HepG2 (cell line): ENCODE results near the gene SEC14L1. TPM values are rescaled to one million over a fixed set of nuclear protein-coding genes. Genes with fewer than 3 reads are reported as not detected.

Experiments
- ARNT ChIP-seq: fragments of 450-650 bp; IDR thresholded peaks from 2 replicates; pipeline ENCODE4 v1.6.1; 2017
- ARNTL ChIP-seq: sonication (generic); formaldehyde crosslinking; IDR thresholded peaks from 2 replicates; pipeline ENCODE4 v1.4.0; 2020; ENCODE audit warnings: mild to moderate bottlenecking, missing genetic modification reagents
- ATF5 ChIP-seq: sonication (generic); formaldehyde crosslinking; IDR thresholded peaks from 2 replicates; pipeline ENCODE4 v1.4.0; 2020; ENCODE audit warnings: mild to moderate bottlenecking, low read depth, missing genetic modification reagents
- CERS6 ChIP-seq: sonication (generic); formaldehyde crosslinking; IDR thresholded peaks from 2 replicates; pipeline ENCODE4 v1.5.0; 2020; ENCODE audit warnings: missing genetic modification reagents
- ELF1 ChIP-seq: sonication (generic); formaldehyde crosslinking; IDR thresholded peaks from 2 replicates; pipeline ENCODE4 v1.4.0; 2020; ENCODE audit warnings: missing genetic modification reagents
- KDM5B ChIP-seq: sonication (generic); formaldehyde crosslinking; IDR thresholded peaks from 2 replicates; pipeline ENCODE4 v1.4.0; 2020; ENCODE audit warnings: missing genetic modification reagents, mild to moderate bottlenecking, borderline replicate concordance
- KLF16 ChIP-seq, 2 experiments: sonication (generic) in 1 of 2; formaldehyde crosslinking in 1 of 2; IDR thresholded peaks; 2 replicates each; pipeline versions ENCODE4 v1.6.1 to v1.8.0; 2016 to 2023; ENCODE audit warnings: missing genetic modification reagents in 2 of 2, missing compliant biosample characterization in 1 of 2
- KMT2B ChIP-seq: IDR thresholded peaks from 2 replicates; pipeline ENCODE4 v1.6.1; 2016; ENCODE audit warnings: missing genetic modification reagents, missing compliant biosample characterization
- MNT ChIP-seq: fragments of 450-650 bp; IDR thresholded peaks from 2 replicates; pipeline ENCODE4 v1.6.1; 2016
- SCMH1 ChIP-seq: sonication (generic); formaldehyde crosslinking; IDR thresholded peaks from 2 replicates; pipeline ENCODE4 v1.9.0; 2021; ENCODE audit warnings: missing genetic modification reagents, mild to moderate bottlenecking, borderline replicate concordance
- SIX1 ChIP-seq: sonication (generic); formaldehyde crosslinking; IDR thresholded peaks from 2 replicates; pipeline ENCODE4 v1.4.0; 2020; ENCODE audit warnings: missing genetic modification reagents, borderline replicate concordance
- SNAPC5 ChIP-seq: sonication (generic); formaldehyde crosslinking; IDR thresholded peaks from 2 replicates; pipeline ENCODE4 v1.8.1; 2023; ENCODE audit warnings: mild to moderate bottlenecking, missing genetic modification reagents, borderline replicate concordance
- TEAD3 ChIP-seq: optimal IDR thresholded peaks from 2 replicates; pipeline ENCODE3; 2016; ENCODE audit warnings: borderline replicate concordance
- TFAP4 ChIP-seq: sonication (generic); IDR thresholded peaks from 2 replicates; pipeline ENCODE4 v1.6.1; 2016; ENCODE audit warnings: low read depth, borderline replicate concordance
- YEATS2 ChIP-seq: sonication (generic); formaldehyde crosslinking; IDR thresholded peaks from 2 replicates; pipeline ENCODE4 v1.4.0; 2020; ENCODE audit warnings: missing genetic modification reagents, borderline replicate concordance
- ZBTB38 ChIP-seq: sonication (generic); formaldehyde crosslinking; IDR thresholded peaks from 2 replicates; pipeline ENCODE4 v1.5.1; 2020; ENCODE audit warnings: mild to moderate bottlenecking, missing genetic modification reagents
- ZFP36L2 ChIP-seq: sonication (generic); formaldehyde crosslinking; IDR thresholded peaks from 2 replicates; pipeline ENCODE4 v1.4.0; 2020; ENCODE audit warnings: missing genetic modification reagents
- ZFP91 ChIP-seq: sonication (generic); formaldehyde crosslinking; IDR thresholded peaks from 2 replicates; pipeline ENCODE4 v1.9.0; 2022; ENCODE audit warnings: missing genetic modification reagents, mild to moderate bottlenecking, borderline replicate concordance
- ZNF180 ChIP-seq: sonication (generic); formaldehyde crosslinking; IDR thresholded peaks from 2 replicates; pipeline ENCODE4 v1.4.0; 2020; ENCODE audit warnings: low read depth, missing genetic modification reagents, borderline replicate concordance
- ZNF230 ChIP-seq: sonication (generic); formaldehyde crosslinking; IDR thresholded peaks from 2 replicates; pipeline ENCODE4 v1.4.0; 2020; ENCODE audit warnings: mild to moderate bottlenecking, missing genetic modification reagents
- ZNF350 ChIP-seq: sonication (generic); formaldehyde crosslinking; IDR thresholded peaks from 2 replicates; pipeline ENCODE4 v1.4.0; 2020; ENCODE audit warnings: mild to moderate bottlenecking, low read depth, missing genetic modification reagents, borderline replicate concordance
- ZNF605 ChIP-seq: sonication (generic); formaldehyde crosslinking; IDR thresholded peaks from 2 replicates; pipeline ENCODE4 v1.8.0; 2022; ENCODE audit warnings: mild to moderate bottlenecking, missing genetic modification reagents
- ZNF616 ChIP-seq: sonication (generic); formaldehyde crosslinking; IDR thresholded peaks from 2 replicates; pipeline ENCODE4 v1.5.0; 2020; ENCODE audit warnings: low read depth, mild to moderate bottlenecking, missing genetic modification reagents
- ZNF841 ChIP-seq: sonication (generic); formaldehyde crosslinking; IDR thresholded peaks from 2 replicates; pipeline ENCODE4 v1.8.1; 2023; ENCODE audit warnings: missing genetic modification reagents, borderline replicate concordance
- ZNF850 ChIP-seq: sonication (generic); formaldehyde crosslinking; conservative IDR thresholded peaks from 2 replicates; pipeline ENCODE4 v1.9.0; 2021; ENCODE audit warnings: mild to moderate bottlenecking, missing genetic modification reagents
- polyA plus RNA-seq, 8 experiments: library from polyadenylated mRNA; depleted of rRNA in 3 of 8; stranded (reverse) in 7 of 8; unstranded in 1 of 8; fragments of >200 nt; fragmentation: Illumina TruSeq in 4 of 8; extraction: Trizol in 4 of 8; gene quantifications; 2 replicates each; pipeline versions ENCODE4 v1.2.1 to v1.2.3, GENCODE V29; 2011 to 2016; ENCODE audit warnings: low read depth in 4 of 8, missing spikeins in 1 of 8, mixed read lengths in 1 of 8; ENCODE audit not compliant: insufficient read depth in 1 of 8
- total RNA-seq, 5 experiments: library from RNA; depleted of rRNA; stranded (reverse); fragments of >200 nt; fragmentation: Illumina TruSeq; extraction: Trizol; gene quantifications; 2 replicates each; pipeline ENCODE4 v1.2.3, GENCODE V29; 2016; ENCODE audit warnings: low read depth in 1 of 5

SEC14L1 gene
- total and polyA plus RNA-seq, 2 of the 13 experiments (the other 11 are each of a cell fraction or from before 2014, with no cell fraction given) = 26.3 to 43.9 TPM

- peak; percentile 78 for TF ChIP-seq TFAP4
- no peak for TF ChIP-seq ARNT
- peak; percentile 35; the same call in 1 of the 2 replicates for TF ChIP-seq ZFP91 (CRISPR knock-in tag)
- TF ChIP-seq ZBTB38 = peak; percentile 84
- no peak for TF ChIP-seq KLF16 (CRISPR knock-in tag; IDR thresholded peaks at IDR 0.05)
- TF ChIP-seq CERS6 = no peak
- TF ChIP-seq ZNF180 = no peak
- TF ChIP-seq MNT = no peak
- TF ChIP-seq ZNF841 (CRISPR knock-in tag) = no peak
- TF ChIP-seq ZNF605 (CRISPR knock-in tag) = no peak
- TF ChIP-seq SCMH1 (CRISPR knock-in tag) = no peak
- TF ChIP-seq SNAPC5 (CRISPR knock-in tag) = no peak
- peak; percentile 30 for TF ChIP-seq TEAD3 (CRISPR knock-in tag)
- no peak for TF ChIP-seq ZNF850
- TF ChIP-seq ZNF616 (CRISPR knock-in tag) = no peak
- TF ChIP-seq ATF5 (CRISPR knock-in tag) = no peak
- no peak for TF ChIP-seq ELF1 (CRISPR knock-in tag)
- TF ChIP-seq ZNF350 (CRISPR knock-in tag) = no peak
- TF ChIP-seq ZNF230 (CRISPR knock-in tag) = no peak
- 0 out of 2 replicates have a peak, but pooled peaks have one; percentile 28 for TF ChIP-seq ARNTL (CRISPR knock-in tag)
- TF ChIP-seq KMT2B (CRISPR knock-in tag) = no peak
- 0 out of 2 replicates have a peak, but pooled peaks have one; percentile 19 for TF ChIP-seq KDM5B (CRISPR knock-in tag)
- no peak for TF ChIP-seq ZFP36L2
- TF ChIP-seq SIX1 (CRISPR knock-in tag) = no peak
- no peak for TF ChIP-seq YEATS2
Measured at GRCh38 chr17:77148077-77148939, 7.5 kb downstream of the SEC14L1 start (continued).
